GM12891 (cell line): ENCODE results near the gene SIAH1.
"Not testable (repeated sequence)": the region's sequence is repeated elsewhere in the genome, so short reads cannot be mapped to it uniquely, and the experiment has no call there.

Experiments used
- POLR2A ChIP-seq: IDR thresholded peaks from 2 replicates; pipeline ENCODE4 v1.6.1; 2011; ENCODE audit warnings: low read depth, low read length, control low read depth
- TAF1 ChIP-seq: IDR thresholded peaks from 2 replicates; pipeline ENCODE4 v1.6.1; 2011; ENCODE audit warnings: low read depth, low read length, control low read depth

- TF ChIP-seq POLR2A, TAF1: not testable (repeated sequence)
Observed at GRCh38 chr16:48313905-48314304, 71.3 kb downstream of the SIAH1 start.
